HG03442 (cell line): ENCODE measurements around the gene IPPK.
A peak's percentile ranks its signal among the peaks of the same experiment; 100 is the strongest.

Source experiments
- ATAC-seq: cut with Tn5 transposase; IDR thresholded peaks from one replicate; pipeline ENCODE4 v1.9.1; 2021; ENCODE audit warnings: mild to moderate bottlenecking, moderate library complexity; ENCODE audit not compliant: unreplicated experiment

Gene IPPK

DNA sequence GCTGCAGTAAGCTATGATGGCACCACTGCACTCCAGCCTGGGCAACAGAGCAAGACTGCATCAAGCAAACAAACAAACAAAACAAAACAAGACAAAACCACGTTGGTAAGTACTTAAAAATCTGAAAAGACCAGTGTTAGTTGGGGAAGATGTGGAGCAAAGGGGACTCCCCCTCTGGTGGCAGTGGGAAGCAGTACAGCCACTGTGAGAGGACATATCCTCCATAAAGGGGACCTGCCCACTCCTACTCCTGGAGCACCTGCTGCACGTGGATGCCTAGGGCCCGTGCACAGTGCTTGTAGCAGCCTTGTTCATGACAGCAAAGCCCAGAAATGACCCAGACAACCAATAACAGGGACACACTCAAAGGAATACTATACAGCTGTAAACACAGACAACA is 17.0 kb upstream of the IPPK start:
- ATAC-seq, result no peak

DNA sequence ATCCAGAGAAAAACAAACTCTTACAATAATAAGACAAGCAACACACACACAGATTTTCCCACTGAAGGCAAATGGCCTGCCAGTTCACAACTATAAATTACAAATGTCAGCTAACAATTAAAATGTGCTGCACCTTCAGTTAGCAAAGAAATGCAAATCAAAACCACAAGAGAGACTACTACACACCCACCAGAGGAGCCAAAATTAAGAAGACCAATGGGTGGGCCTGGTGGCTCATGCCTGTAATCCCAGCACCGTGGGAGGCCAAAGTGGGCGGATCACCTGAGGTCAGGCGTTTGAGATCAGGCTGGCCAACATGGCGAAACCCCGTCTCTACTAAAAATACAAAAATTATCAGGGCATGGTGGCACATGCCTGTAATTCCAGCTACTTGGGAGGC is 15.1 kb upstream of the IPPK start:
- no peak for ATAC-seq

DNA sequence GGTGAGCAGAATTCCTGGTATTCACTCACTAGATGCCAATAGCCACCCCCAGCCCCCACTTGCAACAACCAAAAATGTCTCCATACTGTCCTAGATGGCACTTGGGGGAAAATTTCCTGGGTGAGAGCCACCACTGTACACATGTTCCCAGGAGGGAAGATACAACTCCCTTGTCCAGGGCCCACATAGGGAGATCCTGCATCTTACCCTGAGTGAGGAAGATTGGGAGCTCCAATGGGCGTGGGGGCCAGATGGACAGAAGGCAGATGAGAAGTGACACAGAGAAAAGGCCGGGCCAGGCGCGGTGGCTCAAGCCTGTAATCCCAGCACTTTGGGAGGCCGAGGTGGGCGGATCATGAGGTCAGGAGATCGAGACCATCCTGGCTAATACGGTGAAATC is 12.3 kb upstream of the IPPK start:
- ATAC-seq, result no peak

DNA sequence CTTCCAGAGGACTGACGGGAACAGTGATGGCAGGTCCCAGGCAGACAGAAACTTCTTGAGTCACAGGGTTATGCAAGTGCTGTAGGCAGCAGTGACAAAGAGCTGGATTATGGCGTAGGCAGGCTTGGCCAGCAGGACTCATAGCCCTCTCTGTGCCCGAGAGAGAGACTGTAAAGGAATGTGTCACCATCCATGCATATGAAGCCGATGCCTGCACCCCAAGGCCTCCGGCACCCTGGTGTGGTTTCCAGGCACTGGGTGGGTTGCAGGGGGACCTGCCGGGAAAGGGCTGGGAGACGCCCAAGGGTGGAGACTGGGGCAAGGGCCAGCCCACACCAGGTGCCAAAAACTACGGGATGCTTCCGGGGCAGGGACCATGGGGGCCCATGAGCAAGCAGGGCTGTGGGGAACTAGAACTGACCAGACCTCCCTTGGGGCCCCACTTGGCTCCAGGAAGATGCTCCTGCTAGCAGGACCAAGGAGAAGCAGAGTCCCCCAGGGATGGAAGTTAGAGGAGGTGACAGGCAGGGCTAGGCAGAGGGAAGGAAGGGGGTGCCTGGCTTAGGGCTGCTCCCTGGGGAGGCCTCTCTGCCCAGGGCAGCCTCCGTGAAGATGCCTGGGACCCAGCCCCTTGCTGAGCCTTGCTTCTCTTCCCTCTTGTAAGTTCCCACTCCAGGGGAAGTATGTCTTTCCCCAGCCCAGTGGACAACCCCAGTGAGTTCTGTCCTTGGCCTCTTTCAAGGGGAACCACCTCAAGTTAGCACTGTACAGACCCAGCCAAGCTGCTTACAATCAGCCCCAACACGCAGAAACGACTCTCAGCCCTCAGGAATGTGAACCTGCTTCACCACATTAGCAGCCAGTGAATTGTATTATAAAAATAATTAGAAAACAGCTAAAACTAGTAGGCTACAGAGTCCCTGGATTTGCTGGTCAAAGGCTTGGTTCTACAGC is 10.5 kb upstream of the IPPK start:
- no peak for ATAC-seq

DNA sequence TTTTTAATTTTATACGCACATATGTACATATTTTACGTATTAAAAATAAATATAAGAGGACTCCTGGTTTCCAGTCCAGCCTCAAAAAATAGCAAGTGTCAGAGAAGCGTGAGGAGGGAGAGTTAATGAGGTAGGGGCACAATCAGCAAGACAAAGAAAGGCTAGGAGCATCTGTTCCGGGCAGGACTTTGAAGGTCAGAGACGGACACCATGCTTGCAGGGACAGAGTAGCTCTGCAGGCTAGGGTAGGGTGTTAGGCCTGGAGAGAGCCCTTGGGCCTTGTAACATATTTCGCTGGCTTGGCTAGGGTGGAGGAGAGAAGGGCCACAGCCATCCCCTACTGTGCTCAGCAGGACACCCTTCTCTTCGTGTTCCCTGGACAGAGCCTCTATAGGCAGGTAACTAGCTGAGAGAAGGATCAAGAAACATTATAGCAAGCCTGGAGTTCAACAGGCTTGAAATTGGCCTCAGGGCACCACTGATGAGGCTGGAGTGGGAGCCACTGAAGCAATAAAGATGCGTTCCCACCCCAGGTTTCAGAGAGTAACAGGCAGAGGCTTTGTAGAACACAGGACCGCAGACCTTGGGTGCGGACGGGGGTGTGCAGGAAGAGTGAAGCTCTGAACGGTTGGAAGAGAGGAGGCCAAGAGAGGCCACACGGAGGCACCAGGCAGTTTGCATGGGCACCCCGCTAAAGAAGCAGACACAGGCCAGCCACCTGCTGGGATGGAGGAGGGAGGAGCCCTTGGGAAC is 9.7 kb upstream of the IPPK start:
- no peak for ATAC-seq

DNA sequence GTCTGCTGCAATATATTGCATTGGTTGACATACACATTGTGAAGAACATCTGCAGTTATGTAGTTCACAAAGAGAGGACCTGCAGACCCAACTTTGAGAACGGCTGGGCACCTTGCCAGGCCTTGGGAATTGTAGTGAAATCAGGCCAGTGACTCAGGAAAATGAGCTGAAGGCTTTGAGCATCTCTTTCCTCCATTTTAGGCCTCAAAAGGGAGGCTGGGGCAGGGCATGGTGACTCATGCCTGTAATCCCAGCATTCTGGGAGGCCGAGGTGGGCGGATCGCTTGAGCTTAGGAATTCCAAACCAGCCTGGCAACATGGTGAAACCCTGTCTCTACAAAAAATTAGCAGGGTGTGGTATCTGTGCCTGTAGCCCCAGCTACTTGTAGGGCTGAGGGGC is 1.4 kb upstream of the IPPK start:
- no peak for ATAC-seq

DNA sequence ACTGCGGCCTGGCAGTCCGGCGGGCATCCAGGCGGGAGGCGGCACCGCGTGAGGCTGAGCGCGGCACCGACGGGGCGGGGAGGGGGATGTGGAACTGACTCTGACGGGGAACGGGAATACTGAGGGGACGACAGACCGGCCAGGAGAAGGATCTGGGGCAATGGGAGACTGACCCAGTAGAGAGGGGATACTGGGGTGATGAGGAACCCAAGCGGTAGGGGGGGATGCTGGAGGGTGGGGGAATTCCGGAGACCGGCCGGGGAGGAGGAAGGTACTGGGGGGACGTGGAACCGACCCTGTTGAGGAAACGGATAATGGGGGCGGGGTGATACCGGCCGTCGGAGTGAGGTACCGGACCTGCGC is 423 bp downstream of the IPPK start:
- peak; percentile 24 for ATAC-seq

DNA sequence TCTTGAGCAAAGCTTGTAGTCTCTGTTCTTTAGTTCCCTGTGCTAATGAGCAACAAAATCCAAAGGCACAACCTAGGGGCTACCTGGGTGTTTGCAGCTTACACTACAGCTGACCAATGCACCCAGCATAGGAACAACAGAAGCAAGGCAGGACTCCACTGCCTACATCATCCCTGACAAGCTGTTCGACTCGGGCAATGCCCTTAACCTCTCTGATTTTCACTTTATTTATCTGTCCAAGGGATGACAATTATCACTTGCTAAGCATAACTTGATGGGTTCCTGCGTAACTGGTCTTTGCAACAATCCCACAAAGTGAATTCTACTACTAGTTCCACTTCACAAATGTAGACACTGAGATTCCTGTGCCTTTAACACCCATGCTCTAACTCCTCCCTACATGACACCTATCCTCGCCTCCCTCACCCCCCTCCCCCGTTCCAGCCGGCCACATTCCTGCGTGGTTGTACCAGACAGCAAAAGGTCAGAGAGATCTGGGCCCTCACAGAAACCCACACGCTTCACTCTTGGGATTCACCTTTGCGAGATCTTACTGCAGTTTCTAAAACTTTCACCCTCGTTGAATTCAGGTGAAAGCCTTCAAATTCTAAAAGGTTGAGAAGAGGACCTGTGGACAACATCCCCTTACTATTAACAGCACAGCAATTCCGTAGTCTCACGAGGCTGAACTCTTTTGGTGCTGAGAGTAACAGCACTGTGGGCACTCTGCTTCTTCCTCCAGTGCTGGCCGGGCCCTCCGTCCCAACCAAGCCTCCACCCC is 995 bp downstream of the IPPK start:
- ATAC-seq, result no peak

DNA sequence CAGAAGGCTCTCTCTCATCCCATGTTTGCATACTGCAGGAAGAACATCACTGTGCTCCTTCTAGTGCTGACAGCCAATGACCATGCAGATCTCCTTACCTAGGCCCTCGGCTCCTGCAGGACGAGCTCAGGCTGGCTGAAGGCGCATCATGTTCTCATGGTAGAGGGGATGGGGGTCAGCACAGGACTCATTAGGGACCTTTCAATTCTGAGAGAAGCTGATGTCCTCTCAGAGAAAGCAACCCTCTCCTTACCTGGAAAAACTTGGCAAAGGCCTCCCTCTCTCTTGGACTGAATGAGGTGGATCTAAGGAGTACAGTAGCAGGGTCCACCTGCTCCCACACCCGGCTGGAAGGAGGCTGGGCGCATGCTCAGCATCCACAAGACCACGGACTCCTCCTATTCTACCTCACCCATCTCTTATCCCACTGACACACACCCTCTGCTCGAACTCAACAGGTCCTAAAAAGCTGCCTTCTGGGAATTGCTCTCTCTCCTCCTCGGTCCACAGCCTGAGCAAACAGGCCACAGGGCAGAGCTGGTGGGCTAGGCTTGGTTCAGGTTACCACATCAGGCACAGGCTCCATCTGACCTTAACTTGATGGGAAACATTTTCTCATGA is 2.9 kb downstream of the IPPK start:
- ATAC-seq, result no peak

DNA sequence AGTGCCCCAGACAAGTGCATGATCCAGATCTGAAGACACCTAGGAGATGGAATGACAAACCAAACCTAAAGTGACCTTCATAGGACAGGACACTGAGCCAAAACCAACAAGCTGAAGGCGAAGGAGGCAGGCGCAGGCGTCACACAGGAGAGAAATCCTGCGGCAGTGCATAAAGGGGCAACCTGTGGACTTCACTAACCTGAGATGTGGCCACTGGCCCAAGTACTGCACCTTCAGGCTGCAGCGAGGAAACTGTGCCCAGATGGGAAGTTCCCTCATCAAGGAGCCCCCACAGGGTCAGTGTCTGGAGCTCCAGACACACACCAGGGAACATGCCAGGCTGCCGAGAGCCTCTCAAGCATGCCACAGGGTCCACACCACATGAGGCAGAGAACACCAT is 3.7 kb downstream of the IPPK start:
- no peak for ATAC-seq

DNA sequence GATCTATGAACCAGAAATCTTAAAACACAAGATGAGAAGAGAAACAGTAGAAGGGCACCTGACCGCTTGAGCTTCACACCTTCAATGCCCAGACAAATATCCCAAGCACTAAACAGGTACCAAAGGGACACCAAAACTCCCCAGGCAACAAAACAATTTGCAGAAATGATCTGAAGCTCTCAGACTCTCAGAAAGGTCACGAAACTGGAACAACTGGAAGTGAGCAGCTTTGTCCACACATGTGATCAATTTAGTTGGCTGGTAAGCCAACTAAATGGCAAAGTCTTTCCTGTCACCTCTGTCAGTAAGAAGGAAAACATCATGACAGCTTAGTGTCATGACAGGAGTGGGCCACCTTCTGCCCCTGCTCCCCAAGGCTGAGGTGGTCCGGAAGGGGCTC is 4.1 kb downstream of the IPPK start:
- ATAC-seq, result no peak

DNA sequence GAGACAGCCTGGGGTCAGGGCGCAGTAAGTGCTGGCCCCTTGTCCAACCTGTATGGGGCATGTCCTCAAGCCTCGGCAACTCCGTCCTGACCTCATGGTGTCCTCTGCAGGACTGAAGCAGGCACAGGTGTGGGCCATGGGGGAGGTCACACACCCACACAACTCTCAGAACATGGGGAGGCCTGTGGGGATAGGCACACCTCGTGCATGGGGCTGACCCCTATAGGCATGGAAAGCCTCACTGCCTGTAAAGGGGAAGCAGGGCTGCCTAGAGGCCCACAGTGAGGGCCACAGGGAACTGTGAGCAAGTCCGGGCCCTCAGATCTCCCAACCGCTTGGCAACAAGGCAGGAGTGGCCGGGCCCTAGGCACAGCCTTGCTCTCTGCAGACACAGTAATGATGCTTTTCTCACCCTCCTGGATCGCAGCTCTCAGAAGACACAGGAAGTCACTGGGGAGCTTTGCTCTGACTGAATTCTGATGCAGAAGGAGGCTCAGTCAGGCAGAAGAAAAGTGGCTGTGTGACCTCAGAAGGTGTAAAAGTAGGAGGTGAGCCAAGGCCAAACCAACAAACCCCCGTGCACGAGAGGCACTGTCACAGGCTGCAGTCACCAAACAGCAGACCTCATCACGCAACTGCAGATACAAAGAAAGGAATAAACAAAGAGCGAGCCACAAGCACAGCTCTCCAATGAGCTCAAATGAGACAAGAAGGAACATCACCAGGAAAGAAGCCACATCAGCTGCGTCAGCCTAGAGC is 5.4 kb downstream of the IPPK start:
- ATAC-seq, result no peak

DNA sequence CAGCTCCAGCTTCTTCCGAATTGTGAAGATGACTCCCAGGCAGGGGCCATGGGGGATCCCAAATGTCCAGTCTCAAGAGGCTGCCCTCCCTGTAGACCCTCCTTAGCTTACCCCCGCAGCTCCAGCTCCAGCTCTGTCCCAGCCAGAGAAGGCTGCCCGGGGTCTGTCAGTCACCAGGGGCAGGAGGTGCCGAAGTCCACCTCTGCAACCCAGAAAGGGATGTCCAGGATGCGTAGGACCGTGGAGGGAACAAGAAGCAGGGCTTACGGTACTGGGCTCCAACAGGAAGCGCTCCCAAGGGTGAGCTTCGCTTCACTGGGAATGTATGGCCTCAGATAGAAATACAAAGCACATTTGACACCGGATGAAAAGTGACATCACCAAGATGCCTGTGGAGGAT is 6.0 kb downstream of the IPPK start:
- no peak for ATAC-seq

DNA sequence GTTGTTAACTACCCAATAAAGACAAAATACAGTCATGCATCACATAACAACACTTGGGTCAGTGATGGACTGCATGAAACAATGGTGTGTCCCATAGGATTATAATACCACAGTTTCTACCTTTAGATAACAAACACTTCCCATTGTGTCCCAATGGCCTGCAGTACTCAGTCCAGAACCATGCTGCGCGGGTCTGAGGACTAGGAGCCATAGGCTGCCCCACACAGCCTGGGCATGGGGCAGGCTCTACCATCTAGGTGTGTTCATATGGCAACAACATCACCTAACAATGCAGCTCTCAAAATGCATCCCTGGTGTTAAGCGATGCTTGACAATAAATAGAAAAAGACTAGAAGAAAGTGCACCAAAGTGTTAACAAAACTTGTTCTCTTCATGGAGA is 6.8 kb downstream of the IPPK start:
- no peak for ATAC-seq

DNA sequence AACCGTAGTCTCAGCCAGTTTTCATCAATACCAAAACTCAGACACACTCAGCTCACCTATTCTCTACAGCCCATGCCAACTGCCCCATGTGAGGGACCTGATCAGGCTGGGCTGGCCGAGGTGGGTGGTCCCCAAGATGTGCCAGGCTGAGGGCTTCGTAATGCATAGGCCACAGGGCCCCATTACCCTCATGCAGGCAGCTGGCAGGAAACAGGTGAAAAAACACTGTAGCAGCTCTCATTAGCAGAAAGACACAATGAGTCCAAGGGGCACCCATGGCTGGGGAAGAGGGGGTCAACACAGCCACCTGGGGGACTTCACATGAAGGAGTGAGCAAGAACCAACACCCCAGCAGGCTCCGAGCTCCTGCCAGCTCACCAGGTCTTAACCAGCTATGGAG is 8.2 kb downstream of the IPPK start:
- ATAC-seq, result no peak

DNA sequence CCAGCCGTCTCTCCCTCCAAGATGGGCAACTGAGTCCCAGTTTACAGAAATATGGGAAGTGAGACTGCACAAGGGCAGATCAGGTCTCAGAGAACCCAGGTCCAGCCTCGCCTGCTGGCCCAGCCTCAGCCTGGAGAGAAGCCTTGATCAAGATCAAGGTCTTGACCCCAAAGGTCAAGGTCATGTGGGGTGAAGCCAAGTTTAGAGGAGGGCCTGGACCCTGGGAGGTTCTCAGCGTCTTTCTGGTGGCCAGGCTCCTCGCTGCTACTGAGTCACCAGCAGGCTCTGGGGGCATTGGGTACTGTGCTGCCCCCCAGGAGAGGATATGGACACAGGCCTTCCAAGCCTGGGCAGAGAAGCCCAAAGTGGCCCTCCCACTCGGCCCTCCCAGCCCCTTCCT is 8.8 kb downstream of the IPPK start:
- ATAC-seq, result no peak

DNA sequence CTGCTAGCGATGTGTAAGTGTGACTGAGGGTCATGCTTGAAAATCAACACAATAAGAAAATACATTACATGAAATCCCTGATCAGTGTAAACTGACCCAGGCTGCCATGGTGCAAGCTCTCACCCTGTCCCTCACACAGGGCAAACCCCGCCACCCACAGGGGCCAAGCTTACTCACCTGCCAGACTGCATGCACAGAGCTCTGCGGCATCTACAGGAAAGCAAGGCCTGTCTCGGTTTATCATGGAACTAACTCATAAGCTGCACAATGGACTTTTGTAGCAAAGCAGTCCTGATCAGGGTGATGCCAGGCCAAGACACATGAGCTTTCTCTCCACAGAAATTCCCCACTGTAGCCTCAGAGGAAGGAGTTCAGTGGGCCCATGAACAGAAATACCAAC is 9.7 kb downstream of the IPPK start:
- ATAC-seq, result no peak

DNA sequence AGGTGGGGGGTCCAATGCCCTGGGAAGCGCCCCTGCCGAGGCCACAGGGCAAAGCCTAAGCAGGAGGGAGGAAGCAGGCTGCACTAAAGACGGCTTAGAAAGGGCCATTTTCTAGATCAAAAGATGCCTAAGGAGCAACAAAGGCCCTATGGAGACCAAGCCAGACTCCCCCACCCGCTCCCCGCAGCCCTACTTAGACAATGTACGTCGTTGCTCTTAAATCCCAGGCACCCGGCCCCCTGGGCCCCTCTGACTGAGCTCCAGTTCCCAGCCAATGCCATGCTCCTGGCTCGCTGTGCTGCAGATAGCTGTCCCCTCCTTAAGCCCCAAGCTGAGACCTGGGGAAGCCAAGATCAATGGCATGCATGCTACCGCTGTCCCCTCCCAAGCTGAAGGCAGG is 10.3 kb downstream of the IPPK start:
- no peak for ATAC-seq

DNA sequence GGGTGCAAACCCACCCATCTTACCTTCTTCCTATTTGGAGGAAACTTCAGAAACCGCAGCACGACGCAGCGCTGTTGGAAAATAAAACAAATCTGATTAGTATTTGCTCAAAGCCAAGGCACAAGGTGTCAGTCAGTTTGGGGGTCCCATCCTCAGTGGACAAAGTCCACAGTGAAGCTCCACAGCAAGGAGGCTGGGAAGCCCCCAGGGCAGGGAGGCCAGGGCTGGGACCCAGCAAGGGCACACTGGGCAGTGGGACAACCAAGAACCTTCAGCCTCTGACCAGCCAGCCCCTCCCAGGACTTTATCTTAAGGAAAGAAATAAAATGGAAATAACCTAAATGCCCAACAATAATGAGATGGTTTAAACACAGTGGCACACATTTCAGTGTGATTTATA is 11.3 kb downstream of the IPPK start:
- no peak for ATAC-seq

DNA sequence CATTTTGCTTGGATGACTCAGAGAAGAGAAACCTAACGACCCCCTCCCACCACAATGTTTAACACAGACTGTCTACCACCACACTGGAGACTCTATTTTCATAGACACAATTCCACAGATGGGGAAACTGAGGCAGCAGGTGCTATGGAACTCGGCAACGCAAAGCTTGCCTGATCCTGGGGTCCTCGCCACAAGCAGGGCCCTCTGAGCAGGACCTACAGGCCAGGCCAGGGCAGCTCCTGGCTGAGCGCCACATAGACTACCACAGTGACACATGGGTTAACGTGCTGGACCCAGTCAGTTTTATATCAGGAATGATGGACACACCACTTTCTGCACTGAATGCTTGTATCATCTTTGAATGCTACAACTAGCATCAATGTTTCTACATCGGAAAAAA is 11.8 kb downstream of the IPPK start:
- no peak for ATAC-seq
